CD4-positive, alpha-beta T cell treated with Interleukin-12 subunit alpha and Interleukin-12 subunit beta, for 1 hour (primary cell): ENCODE measurements around the gene HLA-A.

ENCODE experiments used
- DNase-seq: peaks from one replicate; pipeline ENCODE4 v3.0.0-alpha.2; 2020

Gene HLA-A

DNA sequence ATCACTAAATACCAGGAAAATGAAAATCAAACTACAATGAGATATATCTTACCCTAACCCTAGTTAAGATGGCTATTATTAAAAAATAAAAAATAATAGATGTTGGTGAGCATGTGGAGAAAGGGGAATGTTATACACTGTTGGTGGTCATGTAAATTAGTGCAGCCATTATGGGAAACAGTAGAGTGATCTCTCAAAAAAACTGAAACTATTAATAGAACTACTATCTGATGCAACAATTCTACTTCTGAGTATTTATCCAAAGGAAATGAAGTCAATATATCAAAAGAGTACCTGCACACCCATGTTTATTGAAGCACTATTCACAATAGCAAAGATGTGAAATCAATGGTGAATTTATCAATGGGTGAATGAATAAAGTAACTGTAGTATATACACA lies 48.6 kb downstream of the HLA-A start:
- no peak for DNase-seq

DNA sequence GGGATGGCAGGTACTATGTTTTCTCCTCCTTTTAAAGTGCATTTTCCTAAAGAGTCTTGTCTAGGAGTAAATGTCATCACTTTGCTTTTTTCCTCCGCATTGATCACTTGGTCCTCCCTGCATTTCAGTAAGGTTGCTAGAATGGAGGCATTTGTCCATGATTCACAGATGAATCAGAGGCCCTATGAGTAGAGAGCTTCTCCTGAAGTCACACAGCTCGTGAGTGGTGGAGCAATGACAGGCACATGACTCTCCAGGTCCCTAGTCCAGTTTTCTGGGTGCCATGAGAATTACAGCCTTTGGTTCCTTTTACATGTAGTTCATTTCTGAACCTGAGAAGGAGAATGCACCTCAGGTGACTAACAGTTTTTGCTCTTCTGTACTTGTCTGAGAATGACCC lies 50.5 kb downstream of the HLA-A start:
- no peak for DNase-seq

DNA sequence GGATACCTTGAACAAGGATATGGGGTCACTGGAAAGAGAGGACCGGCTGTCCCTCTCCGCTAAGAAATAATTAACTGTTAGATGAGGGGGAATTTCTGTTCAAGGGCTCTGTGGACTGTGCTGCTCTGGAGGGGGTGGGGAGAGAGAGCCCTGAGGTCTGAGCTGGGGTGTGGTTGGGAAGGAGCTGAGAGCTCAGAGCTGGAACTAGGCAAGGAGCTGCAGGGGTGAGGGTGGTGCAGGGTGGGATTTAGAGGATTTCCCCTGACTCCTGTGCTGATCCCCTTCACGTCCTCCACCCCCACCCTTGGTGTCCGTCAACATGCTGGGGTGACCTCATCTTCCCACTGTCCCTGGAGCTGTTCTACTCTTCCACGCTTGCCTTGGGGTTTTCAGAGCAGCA lies 52.5 kb downstream of the HLA-A start:
- DNase-seq: no peak

DNA sequence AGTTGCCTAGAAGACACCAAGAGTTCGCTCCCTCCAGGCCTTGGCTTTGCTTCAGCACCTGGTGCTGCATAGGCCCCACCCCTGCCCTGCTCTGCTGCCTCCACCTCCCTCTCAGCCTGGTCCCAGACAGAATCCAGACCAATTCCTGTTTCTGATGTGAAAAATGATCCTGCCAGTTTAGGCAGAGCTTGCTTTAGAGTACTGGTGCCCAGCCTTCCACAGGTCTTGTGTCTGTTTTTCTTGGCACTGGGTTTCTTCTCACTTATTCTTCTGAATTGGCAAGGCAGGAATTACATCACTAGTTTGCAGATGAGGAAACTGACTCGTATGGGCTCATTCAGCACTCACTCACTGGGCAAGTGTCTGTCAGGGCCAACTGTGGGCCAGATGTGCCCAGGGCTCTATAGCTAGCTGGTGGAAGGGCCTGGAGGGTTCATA lies 53.0 kb downstream of the HLA-A start:
- no peak for DNase-seq
